HepG2 (cell line): Measurements from ENCODE around the gene NUDT1. TPM values are rescaled to one million over a fixed set of nuclear protein-coding genes. Genes with fewer than 3 reads are reported as not detected.

Experiments
- RCOR2 ChIP-seq: IDR thresholded peaks from 2 replicates; pipeline ENCODE4 v1.6.1; 2016; ENCODE audit warnings: missing biosample characterization, missing genetic modification reagents
- SALL2 ChIP-seq: sonication (generic); formaldehyde crosslinking; IDR thresholded peaks from 2 replicates; pipeline ENCODE4 v1.8.1; 2023; ENCODE audit warnings: mild to moderate bottlenecking, missing genetic modification reagents, inconsistent platforms
- SP4 ChIP-seq: sonication (generic); formaldehyde crosslinking; IDR thresholded peaks from 2 replicates; pipeline ENCODE4 v1.8.1; 2023; ENCODE audit warnings: mild to moderate bottlenecking, missing genetic modification reagents
- TCF7L2 ChIP-seq: IDR thresholded peaks from 2 replicates; pipeline ENCODE4 v1.6.1; 2011; ENCODE audit warnings: mild to moderate bottlenecking, low read depth, low read length, moderate library complexity
- ZNF382 ChIP-seq: sonication (generic); formaldehyde crosslinking; IDR thresholded peaks from 2 replicates; pipeline ENCODE4 v1.5.0; 2020; ENCODE audit warnings: missing genetic modification reagents, mild to moderate bottlenecking, borderline replicate concordance
- ZNF430 ChIP-seq: sonication (generic); formaldehyde crosslinking; IDR thresholded peaks from 2 replicates; pipeline ENCODE4 v1.9.0; 2021; ENCODE audit warnings: mild to moderate bottlenecking, missing genetic modification reagents
- polyA plus RNA-seq, 8 experiments: library from polyadenylated mRNA; depleted of rRNA in 3 of 8; stranded (reverse) in 7 of 8; unstranded in 1 of 8; fragments of >200 nt; fragmentation: Illumina TruSeq in 4 of 8; extraction: Trizol in 4 of 8; gene quantifications; 2 replicates each; pipeline versions ENCODE4 v1.2.1 to v1.2.3, GENCODE V29; 2011 to 2016; ENCODE audit warnings: low read depth in 4 of 8, missing spikeins in 1 of 8, mixed read lengths in 1 of 8; ENCODE audit not compliant: insufficient read depth in 1 of 8
- total RNA-seq, 5 experiments: library from RNA; depleted of rRNA; stranded (reverse); fragments of >200 nt; fragmentation: Illumina TruSeq; extraction: Trizol; gene quantifications; 2 replicates each; pipeline ENCODE4 v1.2.3, GENCODE V29; 2016; ENCODE audit warnings: low read depth in 1 of 5
- TF ChIP-seq, protein P1 (sequence below): IDR thresholded peaks from 2 replicates; pipeline ENCODE4 v1.6.1; 2016; ENCODE audit warnings: missing genetic modification reagents, missing compliant biosample characterization
- TF ChIP-seq, protein P2 (sequence below): sonication (generic); formaldehyde crosslinking; IDR thresholded peaks from 2 replicates; pipeline ENCODE4 v1.4.0; 2020; ENCODE audit warnings: mild to moderate bottlenecking, low read depth, missing genetic modification reagents
- TF ChIP-seq, protein P3 (sequence below): sonication (generic); formaldehyde crosslinking; IDR thresholded peaks from 2 replicates; pipeline ENCODE4 v1.8.0; 2022; ENCODE audit warnings: mild to moderate bottlenecking, missing genetic modification reagents, borderline replicate concordance
- TF ChIP-seq, protein P4 (sequence below): IDR thresholded peaks from 2 replicates; pipeline ENCODE4 v1.6.1; 2012; ENCODE audit warnings: low read length, improper control_type of control experiment

Gene NUDT1
- total and polyA plus RNA-seq, 2 of the 13 experiments (the other 11 are each of a cell fraction or from before 2014, with no cell fraction given), result 9.1 to 26.8 TPM

DNA sequence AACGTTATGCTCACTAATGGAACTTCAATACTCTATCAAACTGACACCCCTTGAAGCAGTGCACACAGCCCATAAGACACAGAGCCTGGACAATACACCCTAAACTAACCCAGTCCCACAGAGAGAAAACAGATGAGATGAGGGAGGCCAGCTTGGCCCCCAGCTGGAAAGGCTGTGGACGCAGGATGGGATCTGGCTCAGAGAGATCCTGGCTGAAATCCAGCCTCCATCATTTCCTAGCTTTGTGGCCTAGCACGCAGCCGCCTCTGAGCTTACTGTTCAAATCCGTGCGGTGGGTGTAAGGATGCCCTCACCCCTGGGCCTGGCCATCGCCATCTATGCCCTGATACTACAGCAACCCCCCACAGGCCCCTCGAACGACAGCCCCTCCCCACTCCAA is 39.5 kb downstream of the NUDT1 start (continued):
- TF ChIP-seq, protein P1, sequence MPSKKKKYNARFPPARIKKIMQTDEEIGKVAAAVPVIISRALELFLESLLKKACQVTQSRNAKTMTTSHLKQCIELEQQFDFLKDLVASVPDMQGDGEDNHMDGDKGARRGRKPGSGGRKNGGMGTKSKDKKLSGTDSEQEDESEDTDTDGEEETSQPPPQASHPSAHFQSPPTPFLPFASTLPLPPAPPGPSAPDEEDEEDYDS (CRISPR knock-in tag), result no peak
- TF ChIP-seq ZNF430 (no peak), TCF7L2 (no peak), SALL2 (CRISPR knock-in tag) (no peak), RCOR2 (CRISPR knock-in tag) (no peak), SP4 (CRISPR knock-in tag) (no peak), ZNF382 (no peak)
- TF ChIP-seq, protein P2, sequence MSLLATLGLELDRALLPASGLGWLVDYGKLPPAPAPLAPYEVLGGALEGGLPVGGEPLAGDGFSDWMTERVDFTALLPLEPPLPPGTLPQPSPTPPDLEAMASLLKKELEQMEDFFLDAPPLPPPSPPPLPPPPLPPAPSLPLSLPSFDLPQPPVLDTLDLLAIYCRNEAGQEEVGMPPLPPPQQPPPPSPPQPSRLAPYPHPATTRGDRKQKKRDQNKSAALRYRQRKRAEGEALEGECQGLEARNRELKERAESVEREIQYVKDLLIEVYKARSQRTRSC (CRISPR knock-in tag), result no peak
- TF ChIP-seq, protein P3, sequence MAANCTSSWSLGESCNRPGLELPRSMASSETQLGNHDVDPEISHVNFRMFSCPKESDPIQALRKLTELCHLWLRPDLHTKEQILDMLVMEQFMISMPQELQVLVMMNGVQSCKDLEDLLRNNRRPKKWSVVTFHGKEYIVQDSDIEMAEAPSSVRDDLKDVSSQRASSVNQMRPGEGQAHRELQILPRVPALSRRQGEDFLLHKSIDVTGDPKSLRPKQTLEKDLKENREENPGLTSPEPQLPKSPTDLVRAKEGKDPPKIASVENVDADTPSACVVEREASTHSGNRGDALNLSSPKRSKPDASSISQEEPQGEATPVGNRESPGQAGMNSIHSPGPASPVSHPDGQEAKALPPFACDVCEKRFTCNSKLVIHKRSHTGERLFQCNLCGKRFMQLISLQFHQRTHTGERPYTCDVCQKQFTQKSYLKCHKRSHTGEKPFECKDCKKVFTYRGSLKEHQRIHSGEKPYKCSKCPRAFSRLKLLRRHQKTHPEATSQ (CRISPR knock-in tag), result no peak
- TF ChIP-seq, protein P4, sequence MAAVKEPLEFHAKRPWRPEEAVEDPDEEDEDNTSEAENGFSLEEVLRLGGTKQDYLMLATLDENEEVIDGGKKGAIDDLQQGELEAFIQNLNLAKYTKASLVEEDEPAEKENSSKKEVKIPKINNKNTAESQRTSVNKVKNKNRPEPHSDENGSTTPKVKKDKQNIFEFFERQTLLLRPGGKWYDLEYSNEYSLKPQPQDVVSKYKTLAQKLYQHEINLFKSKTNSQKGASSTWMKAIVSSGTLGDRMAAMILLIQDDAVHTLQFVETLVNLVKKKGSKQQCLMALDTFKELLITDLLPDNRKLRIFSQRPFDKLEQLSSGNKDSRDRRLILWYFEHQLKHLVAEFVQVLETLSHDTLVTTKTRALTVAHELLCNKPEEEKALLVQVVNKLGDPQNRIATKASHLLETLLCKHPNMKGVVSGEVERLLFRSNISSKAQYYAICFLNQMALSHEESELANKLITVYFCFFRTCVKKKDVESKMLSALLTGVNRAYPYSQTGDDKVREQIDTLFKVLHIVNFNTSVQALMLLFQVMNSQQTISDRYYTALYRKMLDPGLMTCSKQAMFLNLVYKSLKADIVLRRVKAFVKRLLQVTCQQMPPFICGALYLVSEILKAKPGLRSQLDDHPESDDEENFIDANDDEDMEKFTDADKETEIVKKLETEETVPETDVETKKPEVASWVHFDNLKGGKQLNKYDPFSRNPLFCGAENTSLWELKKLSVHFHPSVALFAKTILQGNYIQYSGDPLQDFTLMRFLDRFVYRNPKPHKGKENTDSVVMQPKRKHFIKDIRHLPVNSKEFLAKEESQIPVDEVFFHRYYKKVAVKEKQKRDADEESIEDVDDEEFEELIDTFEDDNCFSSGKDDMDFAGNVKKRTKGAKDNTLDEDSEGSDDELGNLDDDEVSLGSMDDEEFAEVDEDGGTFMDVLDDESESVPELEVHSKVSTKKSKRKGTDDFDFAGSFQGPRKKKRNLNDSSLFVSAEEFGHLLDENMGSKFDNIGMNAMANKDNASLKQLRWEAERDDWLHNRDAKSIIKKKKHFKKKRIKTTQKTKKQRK, result no peak
